GM12878 (cell line): ENCODE data around the gene PPCS. TPM values are rescaled to one million over a fixed set of nuclear protein-coding genes. Genes with fewer than 3 reads are reported as not detected.

Source experiments
- BRCA1 ChIP-seq: IDR thresholded peaks from 2 replicates; pipeline ENCODE4 v1.6.1; 2011; ENCODE audit warnings: low read depth, low read length, improper control_type of control experiment
- CBFB ChIP-seq: IDR thresholded peaks from 2 replicates; pipeline ENCODE4 v1.6.1; 2016; ENCODE audit warnings: antibody characterized with exemption, low read depth
- E4F1 ChIP-seq: fragments of 450-650 bp; IDR thresholded peaks from 2 replicates; pipeline ENCODE4 v1.6.1; 2018; ENCODE audit warnings: borderline replicate concordance, mild to moderate bottlenecking; ENCODE audit not compliant: partially characterized antibody
- MYB ChIP-seq: fragments of 150-350 bp; IDR thresholded peaks from 2 replicates; pipeline ENCODE4 v1.6.1; 2014; ENCODE audit warnings: mild to moderate bottlenecking, low read depth, low read length, borderline replicate concordance
- NFIC ChIP-seq: IDR thresholded peaks from 2 replicates; pipeline ENCODE4 v1.6.1; 2012; ENCODE audit warnings: low read depth, mild to moderate bottlenecking, inconsistent platforms, low read length, moderate library complexity
- SRF ChIP-seq, 2 experiments: IDR thresholded peaks; 2 replicates each; pipeline ENCODE4 v1.6.1; 2011; ENCODE audit warnings: low read depth in 2 of 2, low read length in 2 of 2, mild to moderate bottlenecking in 1 of 2, moderate library complexity in 1 of 2
- ZBTB33 ChIP-seq: fragments of 450-650 bp; IDR thresholded peaks from 2 replicates; pipeline ENCODE4 v1.6.1; 2017; ENCODE audit warnings: mild to moderate bottlenecking
- ZBTB40 ChIP-seq: fragments of 450-650 bp; IDR thresholded peaks from 2 replicates; pipeline ENCODE4 v1.6.1; 2016; ENCODE audit warnings: mild to moderate bottlenecking, moderate library complexity, borderline replicate concordance
- polyA plus RNA-seq, 11 experiments: library from polyadenylated mRNA; depleted of rRNA in 4 of 11; unstranded in 6 of 11; stranded (reverse) in 5 of 11; fragments of >200 nt; fragmentation: Nextera tagmentation in 4 of 11; fragmentation: Illumina TruSeq in 1 of 11; extraction: Ambion mirVana in 4 of 11; extraction: Trizol in 1 of 11; gene quantifications; 1 replicate in 1 of 11; 2 replicates in 10 of 11; pipeline versions ENCODE4 v1.2.1 to v1.2.3, GENCODE V29; 2011 to 2016; ENCODE audit warnings: inconsistent platforms in 2 of 11, missing spikeins in 2 of 11, low read depth in 1 of 11
- total RNA-seq, 4 experiments: library from RNA; depleted of rRNA in 3 of 4; stranded (reverse); fragments of >200 nt in 3 of 4; fragmentation: Illumina TruSeq in 1 of 4; extraction: Trizol in 1 of 4; gene quantifications; 2 replicates each; pipeline versions ENCODE4 v1.2.1 to v1.2.3, GENCODE V29; 2013 to 2021
- TF ChIP-seq, protein P1 (sequence below): fragments of 450-650 bp; IDR thresholded peaks from 2 replicates; pipeline ENCODE4 v1.6.1; 2017; ENCODE audit warnings: low read depth, mild to moderate bottlenecking, moderate library complexity
- TF ChIP-seq, protein P2 (sequence below): fragments of 450-650 bp; formaldehyde crosslinking; IDR thresholded peaks from 2 replicates; pipeline ENCODE4 v1.4.0; 2020; ENCODE audit warnings: mild to moderate bottlenecking, moderate library complexity

The PPCS gene
- total and polyA plus RNA-seq, 10 of the 15 experiments (the other 5 are each of a cell fraction or from before 2014, with no cell fraction given) = 35.6 to 79.4 (median 51.9) TPM

DNA sequence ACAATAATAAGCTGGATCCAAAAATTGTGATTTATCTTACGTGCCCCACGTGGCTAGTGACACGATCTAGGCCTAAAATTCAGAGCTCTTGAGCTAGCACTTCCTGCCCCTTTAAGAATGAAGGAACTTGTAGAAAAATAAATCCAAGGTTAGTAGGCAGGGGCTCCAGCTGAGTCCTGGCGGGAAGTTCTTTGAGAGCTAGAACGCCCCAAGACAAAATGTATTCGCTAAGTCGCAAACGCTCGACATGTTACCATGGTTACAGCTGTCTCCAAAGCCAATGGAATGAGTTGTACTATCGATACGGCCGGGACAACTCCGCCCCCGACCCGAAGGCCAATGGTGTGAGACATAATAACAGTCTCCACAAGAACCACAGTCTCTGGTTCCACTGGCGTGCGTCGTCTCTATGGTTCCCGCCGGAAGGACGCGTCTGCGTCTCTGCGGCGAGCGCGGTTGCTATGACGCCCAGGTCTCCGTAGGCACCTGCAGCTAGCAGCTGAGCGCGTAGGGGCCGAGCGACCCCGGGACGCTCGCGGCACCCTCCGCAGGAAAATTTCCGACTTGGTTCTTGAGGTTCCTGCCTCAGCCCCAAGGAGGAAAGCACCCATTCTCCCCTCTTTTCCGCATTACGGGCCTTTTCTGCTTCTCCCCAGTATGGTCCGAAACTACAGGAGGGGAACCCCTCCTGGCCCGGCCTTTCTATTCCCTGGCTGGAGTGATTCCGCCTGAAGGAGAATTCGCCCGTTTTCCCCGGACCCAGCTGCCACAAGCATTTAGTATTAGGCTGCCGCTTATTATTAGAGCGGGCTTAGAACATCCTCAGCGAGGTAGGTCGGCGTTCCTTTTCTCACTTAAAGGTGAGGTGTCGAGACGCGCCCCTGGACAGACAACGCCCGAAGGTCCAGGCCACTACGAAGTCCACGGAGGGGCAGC is 6.8 kb downstream of the PPCS start, which contains the start of gene CCDC30 (continued):
- peak; percentile 78; the same call in 1 of the 2 replicates for TF ChIP-seq ZBTB40
- no peak for TF ChIP-seq MYB
- TF ChIP-seq ZBTB33 = no peak
- no peak for TF ChIP-seq BRCA1
- no peak for TF ChIP-seq NFIC
- TF ChIP-seq CBFB = peak; percentile 78; the same call in 1 of the 2 replicates
- TF ChIP-seq, protein P1, sequence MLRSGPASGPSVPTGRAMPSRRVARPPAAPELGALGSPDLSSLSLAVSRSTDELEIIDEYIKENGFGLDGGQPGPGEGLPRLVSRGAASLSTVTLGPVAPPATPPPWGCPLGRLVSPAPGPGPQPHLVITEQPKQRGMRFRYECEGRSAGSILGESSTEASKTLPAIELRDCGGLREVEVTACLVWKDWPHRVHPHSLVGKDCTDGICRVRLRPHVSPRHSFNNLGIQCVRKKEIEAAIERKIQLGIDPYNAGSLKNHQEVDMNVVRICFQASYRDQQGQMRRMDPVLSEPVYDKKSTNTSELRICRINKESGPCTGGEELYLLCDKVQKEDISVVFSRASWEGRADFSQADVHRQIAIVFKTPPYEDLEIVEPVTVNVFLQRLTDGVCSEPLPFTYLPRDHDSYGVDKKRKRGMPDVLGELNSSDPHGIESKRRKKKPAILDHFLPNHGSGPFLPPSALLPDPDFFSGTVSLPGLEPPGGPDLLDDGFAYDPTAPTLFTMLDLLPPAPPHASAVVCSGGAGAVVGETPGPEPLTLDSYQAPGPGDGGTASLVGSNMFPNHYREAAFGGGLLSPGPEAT = peak; percentile 31; the same call in 1 of the 2 replicates
- TF ChIP-seq SRF (IDR thresholded peaks at IDR 0.05; ENCODE audit: low read depth in 2 of 2, low read length in 2 of 2) = no peak
- TF ChIP-seq, protein P2, sequence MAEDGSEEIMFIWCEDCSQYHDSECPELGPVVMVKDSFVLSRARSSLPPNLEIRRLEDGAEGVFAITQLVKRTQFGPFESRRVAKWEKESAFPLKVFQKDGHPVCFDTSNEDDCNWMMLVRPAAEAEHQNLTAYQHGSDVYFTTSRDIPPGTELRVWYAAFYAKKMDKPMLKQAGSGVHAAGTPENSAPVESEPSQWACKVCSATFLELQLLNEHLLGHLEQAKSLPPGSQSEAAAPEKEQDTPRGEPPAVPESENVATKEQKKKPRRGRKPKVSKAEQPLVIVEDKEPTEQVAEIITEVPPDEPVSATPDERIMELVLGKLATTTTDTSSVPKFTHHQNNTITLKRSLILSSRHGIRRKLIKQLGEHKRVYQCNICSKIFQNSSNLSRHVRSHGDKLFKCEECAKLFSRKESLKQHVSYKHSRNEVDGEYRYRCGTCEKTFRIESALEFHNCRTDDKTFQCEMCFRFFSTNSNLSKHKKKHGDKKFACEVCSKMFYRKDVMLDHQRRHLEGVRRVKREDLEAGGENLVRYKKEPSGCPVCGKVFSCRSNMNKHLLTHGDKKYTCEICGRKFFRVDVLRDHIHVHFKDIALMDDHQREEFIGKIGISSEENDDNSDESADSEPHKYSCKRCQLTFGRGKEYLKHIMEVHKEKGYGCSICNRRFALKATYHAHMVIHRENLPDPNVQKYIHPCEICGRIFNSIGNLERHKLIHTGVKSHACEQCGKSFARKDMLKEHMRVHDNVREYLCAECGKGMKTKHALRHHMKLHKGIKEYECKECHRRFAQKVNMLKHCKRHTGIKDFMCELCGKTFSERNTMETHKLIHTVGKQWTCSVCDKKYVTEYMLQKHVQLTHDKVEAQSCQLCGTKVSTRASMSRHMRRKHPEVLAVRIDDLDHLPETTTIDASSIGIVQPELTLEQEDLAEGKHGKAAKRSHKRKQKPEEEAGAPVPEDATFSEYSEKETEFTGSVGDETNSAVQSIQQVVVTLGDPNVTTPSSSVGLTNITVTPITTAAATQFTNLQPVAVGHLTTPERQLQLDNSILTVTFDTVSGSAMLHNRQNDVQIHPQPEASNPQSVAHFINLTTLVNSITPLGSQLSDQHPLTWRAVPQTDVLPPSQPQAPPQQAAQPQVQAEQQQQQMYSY (CRISPR knock-in tag) = no peak
- TF ChIP-seq E4F1 = peak; percentile 86
